K562 (cell line): ENCODE measurements around the gene SLC16A6. TPM values are rescaled to one million over a fixed set of nuclear protein-coding genes. Genes with fewer than 3 reads are reported as not detected.

ENCODE experiments used
- E2F1 ChIP-seq: sonication (generic); formaldehyde crosslinking; IDR thresholded peaks from 2 replicates; pipeline ENCODE4 v1.8.1; 2023; ENCODE audit warnings: mild to moderate bottlenecking, missing genetic modification reagents, moderate library complexity
- HMGN3 ChIP-seq: IDR thresholded peaks from 2 replicates; pipeline ENCODE4 v1.6.1; 2011; ENCODE audit warnings: borderline replicate concordance, low read depth, mild to moderate bottlenecking, mixed read lengths, low read length; ENCODE audit not compliant: insufficient read length; ENCODE audit errors: extremely low read depth
- PCBP2 ChIP-seq: fragments of 200-400 bp; formaldehyde crosslinking; IDR thresholded peaks from 2 replicates; pipeline ENCODE4 v1.6.1; 2018; ENCODE audit warnings: low read length, low read depth, mild to moderate bottlenecking, moderate library complexity; ENCODE audit not compliant: poor library complexity, severe bottlenecking
- SNAPC5 ChIP-seq: fragments of 250-450 bp; sonication (Bioruptor Pico); IDR thresholded peaks from 2 replicates; pipeline ENCODE4 v1.8.0; 2021; ENCODE audit warnings: moderate library complexity, mild to moderate bottlenecking, inconsistent platforms
- SNIP1 ChIP-seq: fragments of 450-650 bp; IDR thresholded peaks from 2 replicates; pipeline ENCODE4 v1.7.1; 2017; ENCODE audit warnings: low read depth, mild to moderate bottlenecking
- ZNF639 ChIP-seq, 2 experiments: fragments of 200-800 bp in 1 of 2; sonication (Bioruptor generic) in 1 of 2; sonication (generic) in 1 of 2; formaldehyde crosslinking in 1 of 2; IDR thresholded peaks in 1 of 2; conservative IDR thresholded peaks in 1 of 2; 2 replicates each; pipeline versions ENCODE4 v1.5.0 to v1.6.1; 2016 to 2020; ENCODE audit warnings: missing compliant biosample characterization in 1 of 2, missing genetic modification characterization in 1 of 2, missing genetic modification reagents in 1 of 2
- polyA plus RNA-seq, 8 experiments: library from polyadenylated mRNA; depleted of rRNA in 4 of 8; stranded (reverse) in 5 of 8; unstranded in 3 of 8; fragments of >200 nt; fragmentation: Nextera tagmentation in 2 of 8; fragmentation: Illumina TruSeq in 1 of 8; extraction: Ambion mirVana in 2 of 8; extraction: Trizol in 1 of 8; gene quantifications; 2 replicates each; pipeline versions ENCODE4 v1.2.1 to v1.2.3, GENCODE V29; 2011 to 2014; ENCODE audit warnings: inconsistent platforms in 1 of 8, missing spikeins in 1 of 8
- total RNA-seq, 7 experiments: library from RNA; depleted of rRNA in 6 of 7; stranded (reverse); fragments of >200 nt in 6 of 7; fragmentation: Illumina TruSeq in 2 of 7; extraction: Trizol in 2 of 7; gene quantifications; 2 replicates each; pipeline versions ENCODE4 v1.2.1 to v1.2.3, GENCODE V29; 2011 to 2021; ENCODE audit warnings: low replicate concordance in 1 of 7
- TF ChIP-seq, protein P1 (sequence below), 2 experiments: IDR thresholded peaks in 1 of 2; conservative IDR thresholded peaks in 1 of 2; 2 replicates each; pipeline ENCODE4 v1.6.1; 2016; ENCODE audit warnings: low read depth in 2 of 2, mild to moderate bottlenecking in 1 of 2, missing compliant biosample characterization in 1 of 2, missing genetic modification characterization in 1 of 2, moderate library complexity in 1 of 2

Gene SLC16A6
- total and polyA plus RNA-seq, 9 of the 15 experiments (the other 6 are each of a cell fraction or from before 2014, with no cell fraction given), result 0.05 to 0.31 (median 0.15) TPM

DNA sequence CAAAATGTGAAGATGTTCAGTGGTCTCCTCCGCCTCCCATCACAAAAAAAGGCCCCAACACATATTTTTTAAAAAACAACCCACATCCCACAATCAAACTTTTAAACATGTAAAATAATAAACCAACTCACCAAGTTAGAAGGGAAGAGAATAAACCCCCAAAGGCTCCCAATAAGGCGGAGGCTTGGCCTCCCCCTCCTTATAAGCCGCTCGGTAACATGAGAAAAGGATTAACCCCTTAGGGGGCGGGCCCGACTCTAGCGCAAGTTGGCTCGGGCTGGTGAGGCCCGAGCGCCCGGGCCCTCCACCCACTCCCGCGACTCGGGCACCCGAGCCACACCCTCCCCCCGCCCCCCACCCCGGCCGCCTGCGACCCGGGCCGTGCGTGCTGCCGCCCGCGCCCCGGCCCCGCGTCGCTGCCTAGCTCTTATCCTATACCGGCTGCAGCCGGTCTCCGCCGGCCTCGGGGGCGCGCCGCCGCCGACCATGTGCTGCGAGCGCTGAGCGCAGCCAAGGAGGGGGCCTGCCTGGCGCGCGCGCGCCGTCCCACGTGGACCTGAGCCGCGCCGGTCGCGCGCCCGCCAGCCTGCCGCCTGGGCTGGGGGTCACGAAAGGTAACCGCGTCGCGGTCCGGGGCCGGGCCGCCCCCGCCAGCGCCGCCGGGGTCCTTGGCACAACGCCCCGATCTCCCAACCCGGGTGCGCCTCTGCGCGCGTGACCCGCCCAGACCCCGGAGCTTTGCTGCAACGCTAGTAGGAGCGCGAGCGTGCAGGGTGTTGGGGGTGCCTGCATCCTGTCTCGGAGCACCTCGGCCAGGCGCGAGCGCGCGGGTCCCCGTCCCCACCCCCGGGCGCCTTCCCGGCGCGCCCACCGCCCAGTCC lies at the start of gene SLC16A6, which contains the start of gene ARSG (continued):
- TF ChIP-seq ZNF639 (CRISPR knock-in tag; conservative IDR thresholded peaks at IDR 0.05 in 1 of 2, IDR thresholded peaks at IDR 0.05 in 1 of 2) (peak in 1 of 2 experiments; percentile 43; a peak in 1 of 4 replicates), SNAPC5 (CRISPR knock-in tag) (no peak), E2F1 (CRISPR knock-in tag) (no peak), SNIP1 (no peak), HMGN3 (peak; percentile 24), PCBP2 (no peak)
- TF ChIP-seq, protein P1, sequence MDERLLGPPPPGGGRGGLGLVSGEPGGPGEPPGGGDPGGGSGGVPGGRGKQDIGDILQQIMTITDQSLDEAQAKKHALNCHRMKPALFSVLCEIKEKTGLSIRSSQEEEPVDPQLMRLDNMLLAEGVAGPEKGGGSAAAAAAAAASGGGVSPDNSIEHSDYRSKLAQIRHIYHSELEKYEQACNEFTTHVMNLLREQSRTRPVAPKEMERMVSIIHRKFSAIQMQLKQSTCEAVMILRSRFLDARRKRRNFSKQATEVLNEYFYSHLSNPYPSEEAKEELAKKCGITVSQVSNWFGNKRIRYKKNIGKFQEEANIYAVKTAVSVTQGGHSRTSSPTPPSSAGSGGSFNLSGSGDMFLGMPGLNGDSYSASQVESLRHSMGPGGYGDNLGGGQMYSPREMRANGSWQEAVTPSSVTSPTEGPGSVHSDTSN (CRISPR knock-in tag; IDR thresholded peaks at IDR 0.05; ENCODE audit: low read depth), result no peak
- TF ChIP-seq, protein P1 (tag; conservative IDR thresholded peaks at IDR 0.05; ENCODE audit: low read depth), result no peak
- TF ChIP-seq, all 486 proteins: peak for 47
